HG03439 (cell line): ENCODE measurements around the gene POM121C.
"Not testable (repeated sequence)": the region's sequence is repeated elsewhere in the genome, so short reads cannot be mapped to it uniquely, and the experiment has no call there.

Experiments used
- ATAC-seq: cut with Tn5 transposase; IDR thresholded peaks from one replicate; pipeline ENCODE4 v1.9.1; 2021; ENCODE audit warnings: mild to moderate bottlenecking, moderate library complexity; ENCODE audit not compliant: unreplicated experiment

Gene POM121C

DNA sequence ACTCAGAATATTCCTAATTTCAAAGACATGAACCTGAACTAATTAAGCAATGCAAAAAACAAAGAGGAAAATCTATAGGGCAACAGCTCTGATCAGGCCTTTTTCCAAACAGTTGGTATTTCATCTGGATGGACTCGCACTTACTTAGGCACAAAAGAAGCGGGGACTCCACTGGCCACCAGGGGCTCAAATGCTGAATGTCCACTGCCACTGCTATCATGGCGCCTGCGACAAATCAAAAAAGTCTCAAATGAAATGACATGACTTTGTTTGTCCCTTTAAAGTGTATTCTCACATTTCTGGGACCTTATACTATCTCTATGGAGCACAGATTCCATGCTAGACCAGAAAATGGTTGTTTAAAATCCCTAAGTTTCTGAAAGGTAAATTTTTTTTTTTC lies 47.1 kb downstream of the POM121C start:
- ATAC-seq, result not testable (repeated sequence)

DNA sequence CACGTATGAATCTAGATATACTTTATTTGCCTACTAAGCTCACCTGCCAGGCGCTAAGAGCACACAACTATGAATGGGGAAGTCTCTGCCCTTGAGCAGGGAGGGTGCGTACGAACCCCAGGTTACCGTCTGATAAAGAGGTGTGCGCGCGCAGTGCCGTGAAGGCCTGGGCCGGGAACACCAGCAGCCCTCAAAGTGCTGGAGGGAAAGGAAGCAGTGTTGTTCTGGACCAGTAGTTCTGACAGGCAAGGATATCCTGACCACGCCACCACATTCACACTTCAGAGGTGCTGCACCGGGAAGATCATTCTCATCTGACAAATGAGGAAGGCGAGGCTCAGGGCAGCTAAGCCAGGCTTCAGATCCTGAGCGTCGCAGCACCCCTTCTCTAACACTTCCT lies 62.6 kb downstream of the POM121C start:
- not testable (repeated sequence) for ATAC-seq

DNA sequence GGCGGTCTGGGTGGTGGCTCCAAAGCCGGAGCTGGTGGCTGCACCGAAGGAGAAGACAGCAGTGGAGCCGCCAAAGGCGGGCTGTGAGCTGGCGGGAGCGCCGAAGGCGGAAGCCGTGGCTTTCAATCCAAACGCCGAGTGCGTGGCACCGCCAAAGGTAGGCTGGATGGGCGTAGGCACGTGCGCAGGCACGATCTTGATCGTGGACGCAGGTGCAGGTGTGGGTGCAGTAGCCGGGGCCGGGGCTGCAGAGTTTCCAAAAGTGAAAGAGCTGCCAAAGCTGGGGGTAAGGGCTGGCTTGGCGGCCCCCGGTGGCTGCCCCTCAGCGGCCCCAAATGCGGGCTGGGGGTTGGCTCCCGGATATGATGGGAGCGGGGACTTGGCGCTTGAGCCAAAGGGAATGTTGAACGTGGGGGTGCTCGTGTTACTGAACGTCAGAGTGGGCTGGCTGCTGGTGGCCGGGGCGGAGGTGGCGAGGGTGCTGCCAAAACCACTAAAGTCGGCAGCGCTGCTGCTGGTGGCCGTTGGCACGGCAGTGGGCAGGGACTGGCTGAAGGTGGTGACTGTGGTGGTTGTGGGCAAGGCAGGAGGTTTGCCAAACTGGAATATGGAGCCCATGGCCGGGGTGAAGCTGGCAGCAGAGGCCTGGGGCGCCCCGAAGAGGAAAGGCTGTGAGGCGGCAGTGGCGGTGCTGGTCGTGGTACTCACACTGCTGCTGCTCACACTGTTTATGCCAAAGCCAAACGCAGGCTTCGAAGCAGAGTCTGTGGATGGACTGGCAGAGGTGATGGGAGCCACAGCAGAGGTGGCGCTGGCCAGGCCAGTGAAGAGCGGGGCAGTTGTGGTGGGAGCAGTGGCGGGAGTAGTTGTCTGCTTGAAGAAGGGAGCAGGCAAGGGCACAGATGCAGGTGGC lies 64.0 kb downstream of the POM121C start:
- ATAC-seq, result not testable (repeated sequence)

DNA sequence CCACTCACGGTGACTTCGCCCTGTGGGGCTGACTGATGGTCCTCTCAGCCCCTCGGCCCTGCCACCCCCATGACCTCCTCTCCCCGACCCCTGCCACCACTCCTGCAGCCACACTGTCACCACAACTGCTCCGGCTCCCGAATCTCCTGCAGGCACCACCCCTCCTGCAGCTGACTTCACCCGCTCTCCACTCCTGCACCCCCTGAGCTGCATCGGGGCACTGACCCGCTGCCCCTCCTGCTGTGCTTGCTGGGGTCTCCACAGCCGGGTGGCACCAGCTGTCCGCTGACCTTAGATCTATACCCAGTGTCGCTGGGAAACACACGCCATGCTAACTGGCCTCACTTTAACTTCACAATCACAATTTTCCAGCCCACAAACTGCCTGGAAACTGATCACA lies 65.9 kb downstream of the POM121C start:
- not testable (repeated sequence) for ATAC-seq

DNA sequence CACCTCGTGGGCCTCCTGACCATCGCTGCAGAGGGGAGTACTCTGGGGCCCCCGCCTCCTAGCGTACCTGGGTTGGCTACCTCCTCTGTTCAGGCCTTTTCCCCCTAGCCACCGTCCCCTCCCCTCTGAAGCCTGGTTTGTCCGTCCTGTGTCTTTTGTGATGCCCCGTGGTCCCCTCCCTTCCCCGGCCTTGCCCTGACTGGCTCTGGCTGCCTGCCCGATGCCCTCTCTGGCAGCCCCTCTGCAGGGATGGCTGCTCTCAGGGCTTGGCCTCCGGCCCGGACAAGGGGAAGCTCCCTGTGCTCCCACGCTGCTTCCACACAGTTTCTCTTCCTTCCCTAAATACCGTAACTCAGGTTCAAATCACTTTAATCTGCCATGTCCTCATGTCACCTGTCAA lies 66.4 kb downstream of the POM121C start:
- not testable (repeated sequence) for ATAC-seq

DNA sequence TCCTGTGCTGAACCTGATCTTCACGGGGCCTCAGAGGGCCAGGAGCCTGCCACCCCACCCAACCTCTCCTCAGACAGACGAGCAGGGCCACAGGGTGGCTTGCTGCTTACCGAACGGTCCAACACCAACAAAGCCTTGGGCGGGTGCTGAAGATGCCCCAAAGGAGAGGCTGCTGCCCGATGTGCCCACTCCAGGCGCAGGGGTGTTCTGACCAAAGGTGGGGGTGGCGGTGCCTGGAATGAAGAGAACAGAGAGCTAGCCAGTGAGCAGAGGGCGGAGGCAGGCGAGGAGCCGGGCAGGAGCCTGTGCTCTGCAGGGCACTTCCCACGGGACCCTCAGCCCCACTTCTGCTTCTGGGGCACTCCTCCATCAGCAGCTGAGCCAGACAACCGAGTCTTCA lies 66.9 kb downstream of the POM121C start:
- not testable (repeated sequence) for ATAC-seq

DNA sequence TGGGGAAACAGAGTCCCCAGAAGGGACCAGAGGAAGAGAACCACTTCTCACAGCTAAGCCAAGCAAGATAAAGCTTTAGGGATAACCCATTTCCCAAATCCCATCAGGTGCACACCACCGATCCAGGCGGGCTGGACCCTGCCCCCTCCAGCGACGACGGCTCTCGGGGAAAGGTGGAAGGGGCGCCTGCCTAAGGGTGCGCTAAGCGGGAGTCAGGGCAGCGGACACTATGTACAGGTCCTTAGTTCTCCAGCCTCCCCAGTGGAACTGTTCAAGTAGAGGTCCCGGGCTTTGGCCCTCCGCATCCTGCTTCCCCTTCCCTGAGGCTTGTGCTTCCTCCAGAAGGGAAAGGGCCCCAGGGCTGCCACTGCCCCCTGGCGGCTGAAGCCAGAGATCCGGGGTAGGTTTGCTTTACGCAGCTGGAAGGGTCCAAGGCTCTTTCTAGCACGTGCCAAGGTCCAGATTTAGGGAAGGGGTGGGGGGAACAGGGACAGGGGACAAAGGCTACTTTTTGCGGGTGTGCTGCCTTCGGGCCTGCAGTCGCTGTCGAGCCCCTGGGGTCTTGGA lies 67.7 kb downstream of the POM121C start:
- not testable (repeated sequence) for ATAC-seq

DNA sequence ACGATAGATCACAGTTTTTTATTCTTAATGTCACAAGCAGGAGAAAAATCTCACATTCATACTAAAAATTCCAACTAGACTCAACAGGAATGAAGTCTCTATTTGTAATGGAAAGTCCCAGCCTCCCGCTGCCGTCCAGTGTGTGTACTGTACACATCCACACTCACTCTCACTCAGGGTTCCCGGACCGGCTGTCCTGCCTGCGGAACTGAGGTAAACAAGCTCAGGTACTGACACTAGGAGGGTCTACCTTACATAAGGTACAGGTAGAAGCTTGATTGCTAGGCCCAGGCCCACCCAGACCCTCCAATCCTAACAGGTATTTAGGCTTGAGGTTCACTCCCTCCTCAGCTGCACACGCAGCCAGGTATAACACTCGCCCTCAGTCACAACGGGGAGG lies 69.3 kb downstream of the POM121C start:
- not testable (repeated sequence) for ATAC-seq

DNA sequence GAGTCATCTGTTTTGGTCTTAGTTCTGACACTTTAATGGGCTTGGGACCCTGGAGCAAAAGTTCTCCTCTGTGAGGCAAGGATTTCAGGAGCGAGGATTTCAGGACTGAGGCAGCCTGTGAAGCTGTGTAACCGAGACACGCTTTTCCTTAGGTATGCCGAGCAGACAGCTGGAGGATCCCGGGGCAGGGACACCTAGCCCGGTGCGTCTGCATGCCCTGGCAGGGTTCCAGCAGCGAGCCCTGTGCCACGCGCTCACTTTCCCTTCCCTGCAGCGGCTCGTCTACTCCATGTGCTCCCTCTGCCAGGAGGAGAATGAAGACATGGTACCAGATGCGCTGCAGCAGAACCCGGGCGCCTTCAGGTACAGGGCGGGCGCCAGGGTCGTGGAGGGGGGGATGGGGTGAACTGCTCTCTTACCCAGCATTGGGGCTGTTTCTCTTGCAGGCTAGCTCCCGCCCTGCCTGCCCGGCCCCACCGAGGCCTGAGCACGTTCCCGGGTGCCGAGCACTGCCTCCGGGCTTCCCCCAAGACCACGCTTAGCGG lies 70.2 kb downstream of the POM121C start:
- ATAC-seq, result not testable (repeated sequence)

DNA sequence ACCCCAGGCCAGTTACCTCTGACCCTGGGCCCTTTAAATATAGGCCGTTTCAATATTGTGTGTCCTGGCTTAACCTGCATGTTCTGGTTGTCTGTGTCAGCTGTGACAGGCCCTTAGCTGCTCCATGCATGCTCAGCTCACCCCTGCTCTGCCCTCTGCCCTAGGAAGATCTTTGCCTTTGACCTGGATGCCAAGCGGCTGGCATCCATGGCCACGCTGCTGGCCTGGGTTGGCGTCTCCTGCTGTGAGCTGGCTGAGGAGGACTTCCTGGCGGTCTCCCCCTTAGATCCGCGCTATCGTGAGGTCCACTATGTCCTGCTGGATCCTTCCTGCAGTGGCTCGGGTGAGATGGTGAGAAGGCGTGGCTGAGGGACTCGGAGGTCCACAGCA lies 70.7 kb downstream of the POM121C start:
- not testable (repeated sequence) for ATAC-seq

DNA sequence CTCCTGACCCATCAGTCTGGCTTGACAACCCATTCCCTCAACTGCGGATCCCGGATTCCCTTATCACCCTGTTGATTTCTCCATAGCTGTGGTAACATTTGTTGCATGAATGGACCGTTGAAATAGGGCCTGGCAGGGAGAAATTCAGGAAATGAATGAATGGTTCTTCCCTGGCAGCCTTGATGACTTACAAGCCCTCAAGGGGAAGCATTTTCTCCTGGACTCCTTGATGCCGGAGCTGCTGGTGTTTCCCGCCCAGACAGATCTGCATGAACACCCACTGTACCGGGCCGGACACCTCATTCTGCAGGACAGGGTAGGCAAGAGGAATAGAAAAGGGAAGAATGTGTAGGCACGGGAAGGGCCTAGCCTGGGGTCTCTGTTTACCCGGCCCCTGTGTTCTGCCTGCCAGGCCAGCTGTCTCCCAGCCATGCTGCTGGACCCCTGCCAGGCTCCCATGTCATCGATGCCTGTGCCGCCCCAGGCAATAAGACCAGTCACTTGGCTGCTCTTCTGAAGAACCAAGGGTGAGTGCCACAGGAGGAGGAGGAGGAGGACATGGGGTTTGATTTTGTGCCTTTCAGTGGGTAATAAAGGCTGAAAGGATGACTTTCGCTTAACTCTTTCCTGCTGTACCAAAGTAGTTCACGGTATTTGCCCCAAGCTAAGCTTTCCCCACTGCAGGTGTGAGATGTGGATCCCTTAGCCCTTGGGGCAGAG lies 71.2 kb downstream of the POM121C start:
- ATAC-seq, result not testable (repeated sequence)

DNA sequence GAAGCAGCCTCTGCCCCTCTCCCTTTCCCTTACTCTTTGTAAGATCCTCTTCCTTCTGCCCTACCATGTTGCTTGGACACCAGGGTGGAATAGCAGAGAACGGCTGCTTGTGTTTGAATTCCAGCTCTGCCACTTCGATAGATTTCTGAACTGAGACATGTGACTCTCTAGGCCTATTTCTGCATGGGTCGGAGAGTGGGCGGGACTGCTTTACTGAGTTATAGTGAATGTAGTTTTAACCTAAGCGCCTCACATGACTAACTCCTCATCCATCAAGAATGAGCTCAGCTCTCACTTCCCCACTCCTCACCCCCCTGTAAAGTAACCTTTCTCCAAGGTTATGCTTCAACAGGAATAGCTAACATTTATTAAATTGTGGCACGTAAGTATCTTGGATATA lies 71.9 kb downstream of the POM121C start:
- ATAC-seq, result not testable (repeated sequence)

DNA sequence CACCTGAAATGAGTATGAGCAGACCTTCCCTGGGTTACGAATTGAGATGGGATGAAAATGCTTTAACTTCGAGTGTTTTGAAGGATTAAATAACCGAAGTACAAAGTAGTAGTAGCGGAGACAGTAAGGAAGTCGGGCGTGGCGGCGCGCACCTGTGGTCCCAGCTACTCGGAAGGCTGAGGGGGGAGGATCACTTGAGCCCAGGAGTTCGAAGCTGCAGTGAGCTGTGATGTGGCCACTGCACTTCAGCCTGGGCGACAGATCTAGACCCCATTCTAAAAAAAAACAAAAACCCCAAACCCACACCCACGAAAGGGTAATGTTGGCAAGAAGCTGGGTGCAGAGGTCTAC lies 75.3 kb downstream of the POM121C start:
- ATAC-seq, result not testable (repeated sequence)

DNA sequence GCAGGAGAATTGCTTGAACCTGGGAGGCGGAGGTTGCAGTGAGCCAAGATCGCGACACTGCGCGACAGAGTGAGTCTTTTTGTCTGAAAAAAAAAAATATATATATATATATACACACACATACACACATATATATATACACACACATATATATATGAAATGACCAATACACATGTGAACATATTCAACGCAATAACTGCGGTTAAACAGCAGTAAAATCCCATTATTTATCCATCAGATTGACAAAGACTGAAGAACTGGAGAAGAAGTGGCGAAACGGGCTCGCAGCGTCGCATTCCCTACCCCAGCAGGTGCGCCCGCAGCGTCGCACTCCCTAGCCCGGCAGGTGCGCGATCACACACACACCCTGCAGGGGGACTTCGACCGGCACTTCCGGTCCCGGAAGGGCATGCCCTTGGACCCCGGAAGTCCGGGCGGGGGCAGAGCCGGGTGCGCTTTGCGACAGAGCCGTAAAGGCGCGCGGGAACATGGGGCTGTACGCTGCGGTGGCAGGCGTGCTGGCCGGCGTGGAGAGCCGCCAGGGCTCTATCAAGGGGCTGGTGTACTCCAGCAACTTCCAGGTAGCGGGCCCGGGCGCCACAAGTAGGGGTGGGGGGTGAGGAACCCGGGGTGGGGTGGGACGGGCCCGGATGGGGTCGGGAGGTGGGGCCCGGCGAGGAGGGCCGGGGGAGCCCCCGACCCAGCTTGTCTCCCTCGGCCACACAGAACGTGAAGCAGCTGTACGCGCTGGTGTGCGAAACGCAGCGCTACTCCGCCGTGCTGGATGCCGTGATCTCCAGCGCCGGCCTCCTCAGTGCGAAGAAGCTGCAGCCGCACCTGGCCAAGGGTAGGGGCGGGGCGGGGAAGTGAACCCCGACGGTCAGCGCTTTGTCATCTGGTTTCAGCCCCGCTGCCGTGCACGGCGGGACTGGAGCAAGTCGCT lies 75.9 kb downstream of the POM121C start:
- peak; percentile 88 for ATAC-seq

DNA sequence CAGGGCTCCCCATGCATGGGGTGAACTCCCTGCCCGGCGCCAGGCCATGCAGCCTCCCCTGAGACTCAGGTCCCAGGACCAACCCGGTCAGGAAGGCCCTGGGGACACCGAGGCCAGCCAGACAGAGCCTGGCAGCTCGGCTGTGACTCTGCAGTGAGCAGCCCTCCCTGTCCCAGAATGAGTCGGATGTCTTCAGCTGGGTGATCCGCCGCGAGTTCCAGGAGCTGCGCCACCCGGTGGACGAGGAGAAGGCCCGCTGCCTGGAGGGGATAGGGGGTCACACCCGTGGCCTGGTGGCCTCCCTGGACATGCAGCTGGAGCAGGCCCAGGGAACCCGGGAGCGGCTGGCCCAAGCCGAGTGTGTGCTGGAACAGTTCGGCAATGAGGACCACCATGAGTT lies 81.4 kb downstream of the POM121C start:
- not testable (repeated sequence) for ATAC-seq

DNA sequence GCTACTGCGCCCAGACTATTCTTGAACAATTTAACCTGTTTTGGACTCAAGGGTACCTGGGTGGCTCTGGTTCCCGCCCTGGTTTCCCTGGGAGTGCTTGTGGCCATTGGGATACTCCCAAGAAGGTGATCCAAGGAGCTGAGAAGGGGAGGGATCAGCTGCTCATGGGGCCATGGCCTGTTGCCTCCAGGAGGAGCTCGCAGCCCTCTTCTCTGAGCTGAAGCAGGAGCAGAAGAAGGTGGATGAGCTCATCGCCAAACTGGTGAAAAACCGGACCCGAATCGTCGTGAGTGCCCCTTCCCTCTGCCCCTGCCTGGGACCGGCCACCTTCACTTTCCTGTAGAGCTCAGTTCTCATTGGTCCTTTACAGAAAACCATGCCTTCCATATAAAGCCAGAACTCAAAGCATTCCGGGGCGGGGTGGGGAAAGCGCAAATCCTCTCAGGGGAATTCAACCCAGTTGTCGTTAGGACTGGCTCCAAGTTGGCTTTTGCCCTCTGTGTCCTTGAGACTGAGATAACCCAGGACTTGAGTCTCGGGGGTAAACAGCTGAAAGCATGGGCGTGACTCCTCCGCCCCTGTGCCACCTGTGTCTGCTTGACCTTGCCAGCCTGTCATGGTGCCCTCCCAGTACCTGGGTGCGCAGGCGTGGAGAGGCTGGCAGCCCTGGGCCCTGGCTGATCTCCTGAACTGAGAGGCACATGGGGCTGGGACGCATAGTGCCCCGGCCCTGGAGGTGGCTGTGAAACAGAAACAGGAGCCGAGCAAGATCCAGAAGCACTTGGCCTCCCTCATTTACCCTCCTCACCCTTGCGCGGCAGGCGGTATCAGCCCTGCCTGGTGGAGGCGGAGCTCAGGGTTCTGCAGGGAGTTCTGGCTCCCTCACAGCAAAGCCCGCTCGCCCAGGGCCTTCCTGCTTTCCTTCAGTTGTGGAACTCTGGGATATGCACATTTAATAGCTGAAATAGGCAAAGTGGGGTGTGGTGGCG lies 82.3 kb downstream of the POM121C start:
- ATAC-seq, result not testable (repeated sequence)

DNA sequence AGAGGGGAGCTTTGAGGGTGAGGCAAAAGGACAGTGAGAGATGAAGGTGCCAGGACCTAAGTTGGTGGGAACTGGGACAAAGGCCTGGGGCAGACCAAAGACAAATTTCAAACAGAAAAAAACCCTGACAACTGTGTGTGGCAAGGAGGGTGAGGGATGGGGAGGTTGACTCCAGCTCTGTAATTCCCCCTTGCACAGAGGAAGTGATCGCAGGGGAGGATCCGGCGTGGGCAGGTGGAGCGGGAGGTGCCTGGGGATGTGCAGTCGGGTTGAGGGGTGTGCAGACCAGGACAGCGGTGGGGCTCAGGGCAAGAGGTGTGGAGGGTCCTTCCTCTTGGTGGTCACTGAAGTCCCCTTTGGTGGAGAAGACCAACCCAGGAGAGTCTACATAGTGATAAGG lies 85.5 kb downstream of the POM121C start:
- not testable (repeated sequence) for ATAC-seq

DNA sequence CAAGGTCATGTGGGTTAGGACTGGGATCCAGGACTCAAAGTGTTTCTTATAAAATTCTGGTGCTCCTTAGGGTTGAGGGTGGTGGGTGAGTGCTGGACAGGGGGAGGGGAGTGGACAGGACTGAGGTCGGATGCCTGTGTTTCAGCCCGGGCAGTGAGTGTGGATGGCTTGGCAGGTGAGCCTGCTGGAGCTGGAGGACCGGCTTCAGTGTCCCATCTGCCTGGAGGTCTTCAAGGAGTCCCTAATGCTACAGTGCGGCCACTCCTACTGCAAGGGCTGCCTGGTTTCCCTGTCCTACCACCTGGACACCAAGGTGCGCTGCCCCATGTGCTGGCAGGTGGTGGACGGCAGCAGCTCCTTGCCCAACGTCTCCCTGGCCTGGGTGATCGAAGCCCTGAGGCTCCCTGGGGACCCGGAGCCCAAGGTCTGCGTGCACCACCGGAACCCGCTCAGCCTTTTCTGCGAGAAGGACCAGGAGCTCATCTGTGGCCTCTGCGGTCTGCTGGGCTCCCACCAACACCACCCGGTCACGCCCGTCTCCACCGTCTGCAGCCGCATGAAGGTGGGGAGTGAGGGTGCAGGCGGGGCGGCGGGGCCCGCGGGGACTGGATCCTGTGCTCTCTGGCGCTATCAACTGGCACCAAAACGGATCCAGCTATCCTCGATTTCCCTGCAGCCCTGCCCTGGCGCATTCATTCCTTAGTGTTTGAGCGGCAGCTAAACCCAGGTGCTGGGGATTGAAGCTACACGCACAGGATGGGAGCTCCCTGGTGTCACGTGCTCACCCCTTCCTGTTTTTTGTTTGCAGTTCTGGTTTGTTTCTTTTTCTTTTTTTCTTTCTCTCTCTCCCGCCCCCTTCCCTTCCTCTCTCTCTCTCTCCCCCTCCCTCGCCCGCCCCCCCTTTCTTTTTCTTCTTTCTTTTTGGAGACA lies 87.1 kb downstream of the POM121C start:
- ATAC-seq, result not testable (repeated sequence)
